GM06990 (cell line): Measurements from ENCODE around the gene IER5L.
"Not testable (repeated sequence)": the region's sequence is repeated elsewhere in the genome, so short reads cannot be mapped to it uniquely, and the experiment has no call there.

ENCODE experiments used
- DNase-seq: peaks from one replicate; pipeline ENCODE4 v3.0.0-alpha.2; 2011; ENCODE audit not compliant: insufficient read length; ENCODE audit errors: extremely low read depth
- H3K27me3 ChIP-seq: replicated peaks from 2 replicates; pipeline ENCODE4 v1.6.0; 2011; ENCODE audit warnings: low read length; ENCODE audit not compliant: control insufficient read depth, insufficient read depth
- H3K36me3 ChIP-seq: 2 replicates; pipeline ENCODE4 v1.5.1; 2011; ENCODE audit warnings: low read length; ENCODE audit not compliant: control insufficient read depth, insufficient read depth
- H3K4me3 ChIP-seq: replicated peaks from 2 replicates; pipeline ENCODE4 v1.5.1; 2011; ENCODE audit warnings: low read depth, mild to moderate bottlenecking, control low read depth, low read length
- CTCF ChIP-seq: IDR thresholded peaks from 2 replicates; pipeline ENCODE4 v1.5.1; 2011; ENCODE audit warnings: low read length, control low read depth, mild to moderate bottlenecking, inconsistent platforms; ENCODE audit not compliant: insufficient read depth, poor library complexity, severe bottlenecking

Gene IER5L

GRCh38 chr9:129199044-129199435 lies 21.0 kb upstream of the IER5L start:
- no peak overlapping the region for H3K4me3 ChIP-seq
- no peaks in the 10 kb centered on the region; the same call in 1 of the 2 replicates for H3K27me3 ChIP-seq
- TF ChIP-seq CTCF, result no peak
- no peak for DNase-seq
- H3K36me3 ChIP-seq, result no peaks in the 10 kb centered on the region

- DNase-seq, result no peak
- Histone ChIP-seq H3K4me3 (no peak overlapping the region), H3K27me3 (no peaks in the 10 kb centered on the region; the same call in 1 of the 2 replicates), H3K36me3 (no peaks in the 10 kb centered on the region)
- TF ChIP-seq CTCF, result no peak
Observed at GRCh38 chr9:129198319-129199043, 20.4 kb upstream of the IER5L start.

GRCh38 chr9:129197978-129198318 lies 19.9 kb upstream of the IER5L start:
- no peak for DNase-seq
- H3K4me3 ChIP-seq, result no peak overlapping the region
- TF ChIP-seq CTCF, result no peak
- H3K36me3 ChIP-seq, result no peaks in the 10 kb centered on the region
- no peaks in the 10 kb centered on the region; the same call in 1 of the 2 replicates for H3K27me3 ChIP-seq

- not testable (repeated sequence) for H3K4me3 ChIP-seq, H3K27me3 ChIP-seq, DNase-seq, H3K36me3 ChIP-seq
Observed at GRCh38 chr9:129197045-129197444, 19.0 kb upstream of the IER5L start.

- Histone ChIP-seq H3K27me3 (no peaks in the 10 kb centered on the region; the same call in 1 of the 2 replicates), H3K4me3 (no peak overlapping the region), H3K36me3 (no peaks in the 10 kb centered on the region)
- no peak for TF ChIP-seq CTCF
- DNase-seq, result no peak
Observed at GRCh38 chr9:129195606-129196005, 17.5 kb upstream of the IER5L start.

GRCh38 chr9:129194221-129194620 lies 16.2 kb upstream of the IER5L start:
- DNase-seq, result no peak
- Histone ChIP-seq H3K36me3 (no peaks in the 10 kb centered on the region), H3K27me3 (no peaks in the 10 kb centered on the region; the same call in 1 of the 2 replicates), H3K4me3 (no peak overlapping the region)
- no peak for TF ChIP-seq CTCF
